Endothelial cell of umbilical vein (primary cell): ENCODE data around the gene PHF12.

Experiments
- CTCF ChIP-seq, 2 donors: IDR thresholded peaks; 1 replicate in 1 of 2; 2 replicates in 1 of 2; pipeline ENCODE4 v1.5.1; 2011; ENCODE audit warnings: low read length in 2 of 2, mild to moderate bottlenecking in 2 of 2, moderate library complexity in 2 of 2, control low read depth in 1 of 2, inconsistent platforms in 1 of 2, low read depth in 1 of 2; ENCODE audit not compliant: insufficient read depth in 1 of 2; ENCODE audit errors: extremely low read depth in 1 of 2
- JUN ChIP-seq: IDR thresholded peaks from 2 replicates; pipeline ENCODE4 v1.6.1; 2011; ENCODE audit warnings: borderline replicate concordance, low read depth; ENCODE audit not compliant: insufficient read length, insufficient read depth
- POLR2A ChIP-seq: IDR thresholded peaks from 2 replicates; pipeline ENCODE4 v1.6.1; 2012; ENCODE audit warnings: low read depth, mild to moderate bottlenecking, control low read depth, low read length

DNA sequence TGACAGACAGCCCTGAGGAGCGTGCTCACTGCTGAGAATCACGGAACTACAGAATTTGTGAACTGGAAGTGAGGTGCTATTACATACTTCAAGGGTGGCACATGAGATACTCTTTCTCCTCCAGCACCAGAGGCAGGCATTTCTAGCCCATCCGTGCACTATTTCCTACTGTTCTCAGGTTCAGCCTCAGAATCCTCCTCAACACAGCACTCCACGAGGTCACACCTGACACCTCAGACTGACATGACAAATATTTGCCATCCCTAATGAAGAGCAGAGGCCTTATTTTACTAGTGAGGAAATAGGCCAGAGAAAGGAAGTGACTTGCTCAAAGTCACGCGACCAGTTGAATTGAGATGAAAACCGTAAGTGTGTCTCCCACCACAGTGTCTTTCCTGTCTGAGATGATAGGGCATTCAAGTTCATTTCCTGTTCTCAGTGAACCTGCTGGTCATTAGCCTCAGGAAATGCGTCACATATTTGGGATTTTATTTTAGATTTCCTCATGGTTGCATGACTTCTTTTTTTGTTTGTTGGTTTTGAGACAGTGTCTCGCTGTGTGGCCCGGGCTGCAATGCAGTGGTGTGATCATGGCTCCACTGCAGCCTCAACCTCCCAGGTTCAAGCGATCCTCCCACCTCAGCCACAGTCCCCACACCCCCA, 30.9 kb upstream of the PHF12 start:
- TF ChIP-seq CTCF (IDR thresholded peaks at IDR 0.05; ENCODE audit: extremely low read depth in 1 of 2, insufficient read depth in 1 of 2, low read depth in 1 of 2, low read length in 2 of 2) = no peak
- TF ChIP-seq POLR2A = no peak
- TF ChIP-seq JUN = peak; percentile 86
